OCI-LY1 (cell line): ENCODE data around the gene CLOCK.

Experiments used
- H2AFZ ChIP-seq: fragments of 200-600 bp; sonication (generic), shearing (Covaris generic); 2 replicates; pipeline ENCODE4 v1.6.0; 2014; ENCODE audit warnings: antibody characterized with exemption, mild to moderate bottlenecking, low read length
- H3F3A ChIP-seq: fragments of 200-600 bp; sonication (generic), shearing (Covaris generic); 2 replicates; pipeline ENCODE4 v1.6.0; 2014; ENCODE audit warnings: mild to moderate bottlenecking, antibody characterized with exemption, low read length, moderate library complexity; ENCODE audit not compliant: insufficient read depth
- H3K27ac ChIP-seq: fragments of 200-600 bp; sonication (generic); 2 replicates; pipeline ENCODE4 v1.5.1; 2014; ENCODE audit warnings: low read length, mixed run types, mild to moderate bottlenecking, low read depth; ENCODE audit not compliant: poor library complexity, severe bottlenecking
- H3K27me3 ChIP-seq: fragments of 200-600 bp; sonication (generic); 2 replicates; pipeline ENCODE4 v1.6.0; 2014; ENCODE audit warnings: antibody characterized with exemption, mild to moderate bottlenecking, low read length, moderate library complexity; ENCODE audit not compliant: insufficient read depth
- H3K36me3 ChIP-seq: fragments of 200-600 bp; sonication (generic); 2 replicates; pipeline ENCODE4 v1.6.1; 2014; ENCODE audit warnings: mild to moderate bottlenecking, antibody characterized with exemption, low read length, moderate library complexity, mixed read lengths; ENCODE audit not compliant: insufficient read depth
- H3K4me1 ChIP-seq: fragments of 200-600 bp; sonication (generic); 2 replicates; pipeline ENCODE4 v1.5.1; 2014; ENCODE audit warnings: mild to moderate bottlenecking, low read length, moderate library complexity; ENCODE audit not compliant: insufficient read depth, severe bottlenecking
- H3K4me2 ChIP-seq: fragments of 200-600 bp; sonication (generic), shearing (Covaris generic); 2 replicates; pipeline ENCODE4 v1.6.1; 2014; ENCODE audit warnings: low read length
- H3K4me3 ChIP-seq: fragments of 200-600 bp; sonication (generic); 2 replicates; pipeline ENCODE4 v1.5.1; 2014; ENCODE audit warnings: low read length, low read depth, mild to moderate bottlenecking, mixed read lengths; ENCODE audit not compliant: poor library complexity, severe bottlenecking
- H3K79me2 ChIP-seq: fragments of 200-600 bp; shearing (Covaris generic); 2 replicates; pipeline ENCODE4 v1.6.1; 2016; ENCODE audit warnings: mixed run types, low read length, mixed read lengths; ENCODE audit not compliant: insufficient read depth
- H3K9ac ChIP-seq: fragments of 200-600 bp; sonication (generic), shearing (Covaris generic); 2 replicates; pipeline ENCODE4 v1.6.1; 2014; ENCODE audit warnings: mild to moderate bottlenecking, low read length, mixed read lengths
- H3K9me2 ChIP-seq: fragments of 200-600 bp; sonication (generic), shearing (Covaris generic); 2 replicates; pipeline ENCODE4 v1.6.1; 2014; ENCODE audit warnings: low read depth, mild to moderate bottlenecking, low read length, mixed read lengths
- H3K9me3 ChIP-seq: fragments of 200-600 bp; shearing (Covaris generic); 2 replicates; pipeline ENCODE4 v1.6.1; 2014; ENCODE audit warnings: low read length, mixed read lengths
- H4K20me1 ChIP-seq: fragments of 200-600 bp; sonication (generic), shearing (Covaris generic); 2 replicates; pipeline ENCODE4 v1.6.0; 2016; ENCODE audit warnings: mild to moderate bottlenecking, low read length; ENCODE audit not compliant: insufficient read depth
- CTCF ChIP-seq: fragments of 200-600 bp; sonication (generic), shearing (Covaris generic); IDR thresholded peaks from 2 replicates; pipeline ENCODE4 v1.5.1; 2017; ENCODE audit warnings: mild to moderate bottlenecking, antibody characterized with exemption, low read length, moderate library complexity, mixed read lengths
- EZH2 ChIP-seq: fragments of 200-600 bp; sonication (generic), shearing (Covaris generic); IDR thresholded peaks from 2 replicates; pipeline ENCODE4 v1.8.0; 2017; ENCODE audit warnings: borderline replicate concordance, mixed run types, mild to moderate bottlenecking, antibody characterized with exemption, low read length, moderate library complexity, mixed read lengths

The CLOCK gene

GRCh38 chr4:55407764-55408163, 138.9 kb downstream of the CLOCK start:
- peaks cover 68% of the 10 kb centered on the region for H3K36me3 ChIP-seq
- H4K20me1 ChIP-seq: peaks cover 4% of the 10 kb centered on the region; the same call in 1 of the 2 replicates

GRCh38 chr4:55407119-55407518, 139.6 kb downstream of the CLOCK start:
- H3K36me3 ChIP-seq: peaks cover 68% of the 10 kb centered on the region

More at GRCh38 chr4:55407764-55408163, 138.9 kb downstream of the CLOCK start:
- H3K79me2 ChIP-seq: peaks cover 79% of the 10 kb centered on the region
- H3K9me2 ChIP-seq: no peaks in the 10 kb centered on the region
- H3K9ac ChIP-seq: no peak overlapping the region
- H3F3A ChIP-seq: peaks cover 4% of the 10 kb centered on the region; the same call in 1 of the 2 replicates
- H3K27me3 ChIP-seq: no peaks in the 10 kb centered on the region
- H2AFZ ChIP-seq: no peak overlapping the region
- peaks cover 26% of the 10 kb centered on the region for H3K4me1 ChIP-seq
- TF ChIP-seq EZH2 (no peak), CTCF (no peak)
- H3K27ac ChIP-seq: no peak overlapping the region
- H3K4me3 ChIP-seq: no peak overlapping the region
- H3K9me3 ChIP-seq: no peaks in the 10 kb centered on the region
- no peak overlapping the region for H3K4me2 ChIP-seq

GRCh38 chr4:55406545-55406944, 140.2 kb downstream of the CLOCK start:
- no peak overlapping the region for H2AFZ ChIP-seq
- H3K27ac ChIP-seq: no peak overlapping the region
- peaks cover 65% of the 10 kb centered on the region for H3K36me3 ChIP-seq
- peaks cover 4% of the 10 kb centered on the region; the same call in 1 of the 2 replicates for H4K20me1 ChIP-seq
- peaks cover 26% of the 10 kb centered on the region for H3K4me1 ChIP-seq
- H3K9ac ChIP-seq: no peak overlapping the region
- peaks cover 73% of the 10 kb centered on the region for H3K79me2 ChIP-seq
- H3K27me3 ChIP-seq: no peaks in the 10 kb centered on the region
- H3K9me3 ChIP-seq: no peaks in the 10 kb centered on the region
- no peak overlapping the region for H3K4me2 ChIP-seq
- H3F3A ChIP-seq: peaks cover 4% of the 10 kb centered on the region; the same call in 1 of the 2 replicates
- H3K4me3 ChIP-seq: no peak overlapping the region
- no peak for TF ChIP-seq CTCF
- TF ChIP-seq EZH2: no peak
- no peaks in the 10 kb centered on the region for H3K9me2 ChIP-seq

More at GRCh38 chr4:55407119-55407518, 139.6 kb downstream of the CLOCK start:
- Histone ChIP-seq H3K4me1 (peaks cover 26% of the 10 kb centered on the region), H3K4me2 (no peak overlapping the region), H4K20me1 (peaks cover 4% of the 10 kb centered on the region; the same call in 1 of the 2 replicates), H3K9ac (no peak overlapping the region), H3K9me2 (no peaks in the 10 kb centered on the region), H3K4me3 (no peak overlapping the region), H2AFZ (no peak overlapping the region), H3K79me2 (peaks cover 74% of the 10 kb centered on the region), H3K27me3 (no peaks in the 10 kb centered on the region), H3K9me3 (no peaks in the 10 kb centered on the region), H3F3A (peaks cover 4% of the 10 kb centered on the region; the same call in 1 of the 2 replicates), H3K27ac (no peak overlapping the region)
- no peak for TF ChIP-seq EZH2

GRCh38 chr4:55405073-55405472, 141.6 kb downstream of the CLOCK start:
- no peaks in the 10 kb centered on the region for H3K27me3 ChIP-seq
- H3K9ac ChIP-seq: no peak overlapping the region
- no peak overlapping the region for H3K27ac ChIP-seq
- no peak overlapping the region for H2AFZ ChIP-seq
- H3F3A ChIP-seq: peaks cover 4% of the 10 kb centered on the region; the same call in 1 of the 2 replicates
- no peak overlapping the region for H3K4me2 ChIP-seq
- H3K4me1 ChIP-seq: peaks cover 26% of the 10 kb centered on the region
- no peaks in the 10 kb centered on the region for H3K9me3 ChIP-seq
- no peaks in the 10 kb centered on the region for H3K9me2 ChIP-seq
- no peak overlapping the region for H3K4me3 ChIP-seq
- H3K36me3 ChIP-seq: peaks cover 65% of the 10 kb centered on the region
- peaks cover 69% of the 10 kb centered on the region for H3K79me2 ChIP-seq
- peaks cover 4% of the 10 kb centered on the region; the same call in 1 of the 2 replicates for H4K20me1 ChIP-seq
- TF ChIP-seq CTCF (no peak), EZH2 (no peak)
